GM18907 (cell line): ENCODE data around the gene MEPCE.

ENCODE experiments used
- ATAC-seq: cut with Tn5 transposase; IDR thresholded peaks from one replicate; pipeline ENCODE4 v1.9.1; 2021; ENCODE audit warnings: mild to moderate bottlenecking, moderate library complexity; ENCODE audit not compliant: unreplicated experiment

The MEPCE gene

GRCh38 chr7:100482728-100483089, 53.1 kb downstream of the MEPCE start:
- ATAC-seq = no peak

- ATAC-seq = no peak
Observed at GRCh38 chr7:100483090-100483721, 53.6 kb downstream of the MEPCE start.
